Measurements from ENCODE around the gene CNTNAP2.

- TF ChIP-seq CTCF (IDR thresholded peaks at IDR 0.05) = no peak
- TF ChIP-seq POLR2A (IDR thresholded peaks at IDR 0.05) = no peak
Observed at GRCh38 chr7:148379677-148380076, 2263.1 kb downstream of the CNTNAP2 start.

Data from stomach (tissue), 4 donors.